Mesothelial cell of epicardium (in vitro differentiated cells): ENCODE measurements around the gene ETS2. TPM values are rescaled to one million over a fixed set of nuclear protein-coding genes. Genes with fewer than 3 reads are reported as not detected.

ENCODE experiments used
- DNase-seq, 2 experiments: peaks; one replicate each; pipeline ENCODE4 v3.0.0; 2021; ENCODE audit warnings: low spot score in 2 of 2; ENCODE audit not compliant: unreplicated experiment in 2 of 2
- H3K27ac Mint-ChIP-seq: 2 replicates; pipeline ENCODE4 v1.8.0; 2021; ENCODE audit warnings: mixed read lengths
- H3K27me3 Mint-ChIP-seq: 2 replicates; pipeline ENCODE4 v1.8.0; 2021; ENCODE audit warnings: low read depth, mixed read lengths
- H3K36me3 Mint-ChIP-seq: 2 replicates; pipeline ENCODE4 v1.8.0; 2021; ENCODE audit warnings: mixed read lengths
- H3K4me1 Mint-ChIP-seq: 2 replicates; pipeline ENCODE4 v1.8.0; 2021; ENCODE audit warnings: mixed read lengths
- H3K4me3 Mint-ChIP-seq: 2 replicates; pipeline ENCODE4 v1.8.0; 2021; ENCODE audit warnings: mild to moderate bottlenecking, moderate library complexity, mixed read lengths
- H3K9me3 Mint-ChIP-seq: 2 replicates; pipeline ENCODE4 v1.8.0; 2021; ENCODE audit warnings: mixed read lengths
- CTCF ChIP-seq: fragments of 200-600 bp; sonication (generic); IDR thresholded peaks from one replicate; pipeline ENCODE4 v1.5.0; 2021; ENCODE audit warnings: antibody characterized with exemption; ENCODE audit not compliant: unreplicated experiment
- total RNA-seq: library from RNA; stranded (reverse); gene quantifications from 3 replicates; pipeline ENCODE4 v1.2.1, GENCODE V29; 2021

Gene ETS2
- total RNA-seq, 1 donor from 2014 or later, result 30.5 TPM

- no peaks in the 10 kb centered on the region for H3K36me3 Mint-ChIP-seq
- H3K4me3 Mint-ChIP-seq, result no peak overlapping the region
- DNase-seq, result no peak
- no peaks in the 10 kb centered on the region for H3K27me3 Mint-ChIP-seq
- no peak for TF ChIP-seq CTCF
- peaks cover 4% of the 10 kb centered on the region for H3K9me3 Mint-ChIP-seq
- H3K27ac Mint-ChIP-seq, result peak overlapping the region; percentile 0
- H3K4me1 Mint-ChIP-seq, result peaks cover 42% of the 10 kb centered on the region
Measured at GRCh38 chr21:38760762-38761155, 45.0 kb upstream of the ETS2 start.

GRCh38 chr21:38761531-38761930 is 44.2 kb upstream of the ETS2 start:
- Mint-ChIP-seq H3K4me1 (peaks cover 37% of the 10 kb centered on the region), H3K36me3 (no peaks in the 10 kb centered on the region), H3K9me3 (peaks cover 10% of the 10 kb centered on the region), H3K27me3 (no peaks in the 10 kb centered on the region), H3K4me3 (no peak overlapping the region), H3K27ac (peak overlapping the region; percentile 84)
- no peak for DNase-seq
- TF ChIP-seq CTCF, result no peak

DNA sequence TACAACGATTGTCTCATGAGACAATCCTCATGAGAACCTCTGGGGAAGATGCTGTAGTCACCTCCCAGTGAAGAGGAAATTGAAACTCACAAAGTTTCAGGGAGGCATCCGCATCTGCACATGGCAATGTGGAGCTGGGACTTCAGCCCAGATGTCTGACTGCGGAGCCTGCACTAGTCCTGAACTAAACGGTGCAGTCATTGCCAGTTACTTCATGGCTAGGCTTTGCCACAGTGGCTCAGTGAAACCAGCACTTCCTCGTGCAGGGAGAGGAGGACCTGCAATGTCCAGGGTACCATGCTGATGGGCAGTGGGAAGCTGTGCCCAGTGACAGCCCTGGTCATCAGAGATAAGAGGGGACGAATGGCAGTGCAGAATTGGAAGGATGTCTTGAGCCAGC is 40.7 kb upstream of the ETS2 start:
- Mint-ChIP-seq H3K27ac (no peak overlapping the region), H3K36me3 (no peaks in the 10 kb centered on the region), H3K4me1 (peaks cover 28% of the 10 kb centered on the region), H3K9me3 (peaks cover 10% of the 10 kb centered on the region), H3K4me3 (no peak overlapping the region), H3K27me3 (no peaks in the 10 kb centered on the region)
- DNase-seq, result no peak
- TF ChIP-seq CTCF, result no peak

DNA sequence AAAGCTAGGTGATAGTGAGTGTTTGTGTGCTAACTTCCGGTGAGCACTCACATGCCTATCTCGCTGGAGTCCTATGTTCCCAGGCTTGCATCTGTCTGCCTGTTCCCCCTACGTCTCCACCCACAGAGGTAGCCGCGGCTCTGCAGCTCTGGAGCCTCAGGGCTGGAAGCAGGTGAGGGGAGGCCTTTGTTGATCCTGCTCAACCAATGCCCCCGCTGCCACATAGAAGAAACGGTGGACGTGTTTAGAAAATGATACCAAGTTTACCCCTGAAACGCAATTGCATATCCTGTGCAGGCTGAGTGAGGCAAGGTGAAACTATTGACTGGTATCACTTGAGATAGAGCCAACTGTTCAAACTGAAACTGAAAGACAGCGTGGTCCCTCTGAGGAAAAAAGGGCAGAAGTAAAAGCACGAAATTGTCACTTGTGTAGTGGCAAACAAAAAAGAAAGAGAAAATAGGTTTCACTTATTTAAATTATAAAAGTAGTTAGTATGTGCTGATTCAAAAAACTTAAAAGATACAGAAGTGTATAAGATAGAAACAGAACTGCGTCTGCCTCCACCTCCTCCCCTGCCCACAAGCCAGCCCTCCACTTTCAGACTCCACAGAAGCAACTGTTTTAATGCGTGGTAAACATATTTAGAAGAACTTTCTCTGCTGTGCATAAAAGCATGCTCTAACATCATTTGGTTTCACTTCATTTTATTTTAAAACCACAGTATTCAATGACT is 38.6 kb upstream of the ETS2 start:
- Mint-ChIP-seq H3K36me3 (no peaks in the 10 kb centered on the region), H3K9me3 (peaks cover 10% of the 10 kb centered on the region)

DNA sequence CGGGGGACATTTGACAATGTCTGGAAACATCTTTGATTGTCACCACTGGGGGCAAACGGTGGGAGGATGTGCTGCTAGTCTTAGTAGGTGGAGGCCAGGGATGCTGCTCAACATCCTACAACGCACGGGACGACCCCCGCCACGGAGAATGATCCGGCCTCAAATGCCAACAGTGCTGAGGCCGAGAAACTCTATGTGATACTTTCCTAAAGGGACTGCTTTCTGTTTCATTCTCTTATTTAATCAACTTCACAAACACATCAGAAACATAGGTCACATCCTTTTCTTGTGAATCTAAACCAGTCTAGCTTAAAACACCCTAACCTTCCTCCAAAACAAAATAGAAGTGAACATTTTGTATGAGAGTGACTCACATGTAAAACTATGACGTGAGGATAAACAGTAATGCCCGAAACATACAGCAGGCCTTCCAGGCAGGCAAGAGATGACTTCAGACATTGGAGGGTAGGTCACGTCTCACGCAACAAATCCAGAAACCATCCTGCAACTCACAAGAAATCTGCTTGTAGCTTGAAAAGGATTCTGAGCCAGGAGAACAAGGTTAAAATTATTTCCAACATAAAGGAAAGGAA is 37.2 kb upstream of the ETS2 start:
- no peak for DNase-seq
- Mint-ChIP-seq H3K4me1 (peaks cover 31% of the 10 kb centered on the region), H3K27me3 (no peaks in the 10 kb centered on the region), H3K9me3 (peaks cover 10% of the 10 kb centered on the region), H3K36me3 (no peaks in the 10 kb centered on the region), H3K27ac (peak overlapping the region; percentile 55), H3K4me3 (no peak overlapping the region)
- TF ChIP-seq CTCF, result no peak

More for the DNA sequence above, 38.6 kb upstream of the ETS2 start:
- Mint-ChIP-seq H3K27ac (no peak overlapping the region), H3K27me3 (no peaks in the 10 kb centered on the region), H3K4me3 (no peak overlapping the region), H3K4me1 (peaks cover 21% of the 10 kb centered on the region)
- DNase-seq, result no peak
- no peak for TF ChIP-seq CTCF
